PC-9 (cell line): ENCODE measurements around the gene ERMARD. TPM values are rescaled to one million over a fixed set of nuclear protein-coding genes. Genes with fewer than 3 reads are reported as not detected.

Experiments
- BruUV-seq: library from RNA; stranded (reverse); fragments of 400-500 nt; replicated peaks from 2 replicates; lab custom pipeline; 2021; lab: Mats Ljungman, UMichigan
- CTCF ChIA-PET: fragments of 300-600 bp; sonication (Branson Sonifier 250); formaldehyde crosslinking; loops from one replicate; lab custom pipeline; 2022; ENCODE audit warnings: antibody characterized with exemption; lab: Charles Lee
- POLR2A ChIA-PET: fragments of 300-600 bp; sonication (Branson Sonifier 250); formaldehyde crosslinking; loops from one replicate; lab custom pipeline; 2022; ENCODE audit warnings: antibody characterized with exemption; ENCODE audit not compliant: unreplicated experiment; lab: Charles Lee
- DNase-seq, 2 experiments: peaks; one replicate each; pipeline versions ENCODE4 v3.0.0 to v3.0.0-alpha.2; 2015 to 2022; ENCODE audit warnings: mixed read lengths in 1 of 2
- H2AFZ ChIP-seq: fragments of 200-600 bp; sonication (generic); 2 replicates; pipeline ENCODE4 v1.8.1; 2017; ENCODE audit warnings: antibody characterized with exemption
- H3F3A ChIP-seq: fragments of 200-600 bp; sonication (generic); 2 replicates; pipeline ENCODE4 v1.8.1; 2017; ENCODE audit warnings: antibody characterized with exemption, mild to moderate bottlenecking, low read depth; ENCODE audit not compliant: insufficient read depth
- H3K27ac ChIP-seq: fragments of 200-600 bp; sonication (generic); 2 replicates; pipeline ENCODE4 v1.6.1; 2016; ENCODE audit warnings: mixed run types
- H3K27me3 ChIP-seq: fragments of 200-600 bp; sonication (generic); 2 replicates; pipeline ENCODE4 v1.6.1; 2016; ENCODE audit warnings: low read depth, mixed run types; ENCODE audit not compliant: insufficient read depth
- H3K36me3 ChIP-seq: fragments of 200-600 bp; sonication (generic); 2 replicates; pipeline ENCODE4 v1.6.1; 2016; ENCODE audit warnings: low read depth, mixed run types
- H3K4me1 ChIP-seq: fragments of 200-600 bp; sonication (generic); replicated peaks from 2 replicates; pipeline ENCODE4 v1.6.1; 2016; ENCODE audit warnings: mixed run types; ENCODE audit not compliant: insufficient read depth
- H3K4me2 ChIP-seq: fragments of 200-600 bp; sonication (generic); 2 replicates; pipeline ENCODE4 v1.6.1; 2017; ENCODE audit warnings: mixed run types
- H3K4me3 ChIP-seq: fragments of 200-600 bp; sonication (generic); 2 replicates; pipeline ENCODE4 v1.6.1; 2016; ENCODE audit warnings: mixed run types
- H3K79me2 ChIP-seq: fragments of 200-600 bp; sonication (generic); 2 replicates; pipeline ENCODE4 v1.6.1; 2017; ENCODE audit warnings: low read depth, mixed run types
- H3K9me2 ChIP-seq: fragments of 200-600 bp; sonication (generic); 2 replicates; pipeline ENCODE4 v1.8.1; 2017; ENCODE audit warnings: mild to moderate bottlenecking; ENCODE audit not compliant: insufficient read depth
- H3K9me3 ChIP-seq: fragments of 200-600 bp; sonication (generic); 2 replicates; pipeline ENCODE4 v1.8.1; 2016; ENCODE audit warnings: low read depth; ENCODE audit not compliant: insufficient read depth
- H4K20me1 ChIP-seq: fragments of 200-600 bp; sonication (generic); 2 replicates; pipeline ENCODE4 v1.8.1; 2017; ENCODE audit not compliant: insufficient read depth
- CTCF ChIP-seq: fragments of 200-600 bp; sonication (generic); conservative IDR thresholded peaks from 2 replicates; pipeline ENCODE4 v1.6.1; 2017; ENCODE audit warnings: mixed run types, antibody characterized with exemption, mild to moderate bottlenecking, moderate library complexity
- EZH2 ChIP-seq: fragments of 200-600 bp; sonication (generic); IDR thresholded peaks from 2 replicates; pipeline ENCODE4 v1.8.0; 2017; ENCODE audit warnings: antibody characterized with exemption, low read depth
- intact Hi-C: fragments of 100-400 bp; cut with micrococcal nuclease; formaldehyde crosslinking; loops from one replicate; pipeline ENCODE4 v1.10.0; 2022; ENCODE audit not compliant: unreplicated experiment
- total RNA-seq: library from RNA; stranded (reverse); gene quantifications from 2 replicates; pipeline ENCODE4 v1.2.3, GENCODE V29; 2021

Gene ERMARD
- total RNA-seq, 1 experiment from 2014 or later = 19.3 TPM

- Histone ChIP-seq H3K79me2 (no peaks in the 10 kb centered on the region), H3K36me3 (no peaks in the 10 kb centered on the region), H3K4me3 (no peak overlapping the region), H3K27me3 (no peaks in the 10 kb centered on the region), H3K27ac (no peak overlapping the region), H3K4me1 (no peaks in the 10 kb centered on the region), H3K9me2 (no peaks in the 10 kb centered on the region), H4K20me1 (no peaks in the 10 kb centered on the region), H3F3A (no peaks in the 10 kb centered on the region), H3K9me3 (no peaks in the 10 kb centered on the region), H3K4me2 (no peak overlapping the region), H2AFZ (no peak overlapping the region)
- CTCF ChIA-PET = no interaction called here
- BruUV-seq = no TSS peak
- DNase-seq = no peak
- POLR2A ChIA-PET = no interaction called here
- intact Hi-C loops = no loop called here
- TF ChIP-seq EZH2 = no peak
- no peak for TF ChIP-seq CTCF
These were observed 29.2 kb downstream of the ERMARD start for GRCh38 chr6:169780571-169781091.

- Histone ChIP-seq H3K9me2 (no peaks in the 10 kb centered on the region), H3K4me2 (no peak overlapping the region), H3K9me3 (no peaks in the 10 kb centered on the region), H3K4me3 (no peak overlapping the region), H3K27ac (no peak overlapping the region), H3K79me2 (no peaks in the 10 kb centered on the region), H3F3A (no peaks in the 10 kb centered on the region), H2AFZ (no peak overlapping the region), H4K20me1 (no peaks in the 10 kb centered on the region), H3K36me3 (no peaks in the 10 kb centered on the region), H3K27me3 (peaks cover 2% of the 10 kb centered on the region; the same call in 1 of the 2 replicates), H3K4me1 (no peaks in the 10 kb centered on the region)
- intact Hi-C loops = no loop called here
- no peak for DNase-seq
- no TSS peak for BruUV-seq
- CTCF ChIA-PET = no interaction called here
- POLR2A ChIA-PET = no interaction called here
- TF ChIP-seq EZH2 (no peak), CTCF (no peak)
These were observed 31.5 kb downstream of the ERMARD start for GRCh38 chr6:169782966-169783365.

- ChIA-PET CTCF (no interaction called here), POLR2A (no interaction called here)
- intact Hi-C loops = no loop called here
- no peak overlapping the region for H2AFZ ChIP-seq
- no peaks in the 10 kb centered on the region for H3K79me2 ChIP-seq
- DNase-seq = no peak
- no peaks in the 10 kb centered on the region for H3K4me1 ChIP-seq
- H3K4me3 ChIP-seq = no peak overlapping the region
- TF ChIP-seq CTCF = no peak
- TF ChIP-seq EZH2 = no peak
- H3K9me3 ChIP-seq = no peaks in the 10 kb centered on the region
- BruUV-seq = no TSS peak
- H4K20me1 ChIP-seq = no peaks in the 10 kb centered on the region
- H3K9me2 ChIP-seq = no peaks in the 10 kb centered on the region
- no peaks in the 10 kb centered on the region for H3F3A ChIP-seq
- peaks cover 6% of the 10 kb centered on the region; the same call in 1 of the 2 replicates for H3K27me3 ChIP-seq
- no peaks in the 10 kb centered on the region for H3K36me3 ChIP-seq
- no peak overlapping the region for H3K4me2 ChIP-seq
- no peak overlapping the region for H3K27ac ChIP-seq
These were observed 32.0 kb downstream of the ERMARD start for GRCh38 chr6:169783401-169783800.
